ENCODE data around the gene BMP10.
A peak's percentile ranks its signal among the peaks of the same experiment; 100 is the strongest.

The BMP10 gene

GRCh38 chr2:68847751-68848150 is 23.4 kb downstream of the BMP10 start:
- no peak overlapping the region for H3K27ac ChIP-seq
- H3K9ac ChIP-seq, result no peak overlapping the region
- H3K27me3 ChIP-seq (ENCODE audit: insufficient read depth, low read depth), result no peaks in the 10 kb centered on the region
- H4K20me1 ChIP-seq (ENCODE audit: insufficient read depth), result no peaks in the 10 kb centered on the region
- TF ChIP-seq, protein P1, sequence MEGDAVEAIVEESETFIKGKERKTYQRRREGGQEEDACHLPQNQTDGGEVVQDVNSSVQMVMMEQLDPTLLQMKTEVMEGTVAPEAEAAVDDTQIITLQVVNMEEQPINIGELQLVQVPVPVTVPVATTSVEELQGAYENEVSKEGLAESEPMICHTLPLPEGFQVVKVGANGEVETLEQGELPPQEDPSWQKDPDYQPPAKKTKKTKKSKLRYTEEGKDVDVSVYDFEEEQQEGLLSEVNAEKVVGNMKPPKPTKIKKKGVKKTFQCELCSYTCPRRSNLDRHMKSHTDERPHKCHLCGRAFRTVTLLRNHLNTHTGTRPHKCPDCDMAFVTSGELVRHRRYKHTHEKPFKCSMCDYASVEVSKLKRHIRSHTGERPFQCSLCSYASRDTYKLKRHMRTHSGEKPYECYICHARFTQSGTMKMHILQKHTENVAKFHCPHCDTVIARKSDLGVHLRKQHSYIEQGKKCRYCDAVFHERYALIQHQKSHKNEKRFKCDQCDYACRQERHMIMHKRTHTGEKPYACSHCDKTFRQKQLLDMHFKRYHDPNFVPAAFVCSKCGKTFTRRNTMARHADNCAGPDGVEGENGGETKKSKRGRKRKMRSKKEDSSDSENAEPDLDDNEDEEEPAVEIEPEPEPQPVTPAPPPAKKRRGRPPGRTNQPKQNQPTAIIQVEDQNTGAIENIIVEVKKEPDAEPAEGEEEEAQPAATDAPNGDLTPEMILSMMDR (conservative IDR thresholded peaks at IDR 0.05; ENCODE audit: low read depth, low read length), result no peak
- H3K4me2 ChIP-seq, result no peak overlapping the region
- no peaks in the 10 kb centered on the region for H3K36me3 ChIP-seq (ENCODE audit: insufficient read depth)
- H2AFZ ChIP-seq (ENCODE audit: low read depth), result no peak overlapping the region
- no peaks in the 10 kb centered on the region for H3K79me2 ChIP-seq (ENCODE audit: insufficient read depth, low read depth)
- no peak overlapping the region for H3K4me3 ChIP-seq (IDR thresholded peaks at IDR 0.05; ENCODE audit: insufficient read depth, low read depth, low read length)
- H3K4me1 ChIP-seq (ENCODE audit: low read depth, poor library complexity, severe bottlenecking), result no peaks in the 10 kb centered on the region

DNA sequence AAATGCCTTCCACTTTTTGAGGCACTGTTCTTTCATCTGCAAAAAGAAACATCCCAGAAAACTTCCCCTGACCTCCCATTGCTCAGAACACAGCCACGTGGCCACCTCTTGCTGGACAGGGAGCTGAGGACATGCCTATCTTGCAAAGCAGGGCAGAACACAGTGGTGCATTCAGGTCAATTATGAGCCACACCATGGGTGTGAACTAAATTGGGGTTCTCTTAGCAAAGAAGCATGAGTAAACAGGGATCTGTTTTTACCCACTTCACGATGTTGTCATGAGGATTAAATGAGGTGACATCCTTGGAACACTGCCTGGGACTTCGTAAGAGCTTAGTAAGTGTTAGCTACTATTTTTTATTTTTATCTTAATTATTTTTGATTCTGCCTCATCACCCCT is 25.1 kb downstream of the BMP10 start:
- H3K4me3 ChIP-seq (IDR thresholded peaks at IDR 0.05; ENCODE audit: insufficient read depth, low read depth, low read length), result no peak overlapping the region
- H3K4me2 ChIP-seq, result no peak overlapping the region
- TF ChIP-seq, protein P1 (conservative IDR thresholded peaks at IDR 0.05; ENCODE audit: low read depth, low read length), result no peak
- H4K20me1 ChIP-seq (ENCODE audit: insufficient read depth), result no peaks in the 10 kb centered on the region
- H3K27ac ChIP-seq, result no peak overlapping the region
- no peaks in the 10 kb centered on the region for H3K4me1 ChIP-seq (ENCODE audit: low read depth, poor library complexity, severe bottlenecking)
- H2AFZ ChIP-seq (ENCODE audit: low read depth), result no peak overlapping the region
- H3K9ac ChIP-seq, result no peak overlapping the region
- H3K79me2 ChIP-seq (ENCODE audit: insufficient read depth, low read depth), result no peaks in the 10 kb centered on the region
- H3K36me3 ChIP-seq (ENCODE audit: insufficient read depth), result no peaks in the 10 kb centered on the region
- no peaks in the 10 kb centered on the region for H3K27me3 ChIP-seq (ENCODE audit: insufficient read depth, low read depth)

- Histone ChIP-seq H3K9ac (no peak overlapping the region), H4K20me1 (ENCODE audit: insufficient read depth) (no peaks in the 10 kb centered on the region), H3K4me1 (ENCODE audit: low read depth, poor library complexity, severe bottlenecking) (no peaks in the 10 kb centered on the region), H3K4me3 (IDR thresholded peaks at IDR 0.05; ENCODE audit: insufficient read depth, low read depth, low read length) (no peak overlapping the region), H2AFZ (ENCODE audit: low read depth) (no peak overlapping the region), H3K79me2 (ENCODE audit: insufficient read depth, low read depth) (no peaks in the 10 kb centered on the region), H3K27ac (no peak overlapping the region), H3K4me2 (no peak overlapping the region), H3K27me3 (ENCODE audit: insufficient read depth, low read depth) (no peaks in the 10 kb centered on the region), H3K36me3 (ENCODE audit: insufficient read depth) (no peaks in the 10 kb centered on the region)
- TF ChIP-seq, protein P1 (conservative IDR thresholded peaks at IDR 0.05; ENCODE audit: low read depth, low read length), result no peak
Measured at GRCh38 chr2:68845043-68845442, 26.2 kb downstream of the BMP10 start.

DNA sequence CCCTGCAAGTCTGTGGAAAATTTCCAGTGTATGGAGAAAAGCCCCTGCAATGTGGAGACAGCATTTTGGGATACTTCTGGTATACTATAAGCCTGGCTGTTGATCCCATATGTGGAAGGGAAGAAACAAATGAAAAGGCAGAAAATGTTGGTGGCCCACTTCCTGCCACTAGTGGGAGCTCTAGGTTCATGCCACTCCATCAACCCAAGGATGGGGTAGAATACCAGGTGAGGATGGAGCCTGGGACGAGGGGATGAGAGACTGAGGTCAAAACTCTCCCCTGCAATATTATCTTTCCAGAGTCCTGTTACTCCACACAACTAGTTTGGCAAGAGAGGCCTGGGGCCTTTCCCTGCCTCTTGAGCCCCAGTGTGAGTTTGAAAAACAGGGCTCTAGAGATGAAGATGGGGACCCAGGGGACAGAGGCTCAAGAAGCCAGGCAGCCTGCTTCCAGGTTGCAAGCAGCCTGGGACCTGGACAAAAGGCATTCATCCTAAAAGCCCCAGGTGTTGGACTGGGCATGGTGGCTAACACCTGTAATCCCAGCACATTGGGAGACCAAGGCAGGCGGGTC is 31.9 kb downstream of the BMP10 start:
- H3K27me3 ChIP-seq (ENCODE audit: insufficient read depth, low read depth), result no peaks in the 10 kb centered on the region
- no peak overlapping the region for H3K4me2 ChIP-seq
- no peak overlapping the region for H3K9ac ChIP-seq
- no peaks in the 10 kb centered on the region for H4K20me1 ChIP-seq (ENCODE audit: insufficient read depth)
- H2AFZ ChIP-seq (ENCODE audit: low read depth), result no peak overlapping the region
- H3K4me3 ChIP-seq (IDR thresholded peaks at IDR 0.05; ENCODE audit: insufficient read depth, low read depth, low read length), result no peak overlapping the region
- TF ChIP-seq, protein P1 (conservative IDR thresholded peaks at IDR 0.05; ENCODE audit: low read depth, low read length), result peak; percentile 68
- no peaks in the 10 kb centered on the region for H3K79me2 ChIP-seq (ENCODE audit: insufficient read depth, low read depth)
- no peaks in the 10 kb centered on the region for H3K36me3 ChIP-seq (ENCODE audit: insufficient read depth)
- H3K27ac ChIP-seq, result no peak overlapping the region
- peaks cover 46% of the 10 kb centered on the region for H3K4me1 ChIP-seq (ENCODE audit: low read depth, poor library complexity, severe bottlenecking)

Data from KMS-11 (cell line).